GM19328 (cell line): ENCODE results near the gene RAB13.

Experiments used
- ATAC-seq: cut with Tn5 transposase; IDR thresholded peaks from one replicate; pipeline ENCODE4 v1.9.1; 2021; ENCODE audit warnings: mild to moderate bottlenecking, moderate library complexity; ENCODE audit not compliant: unreplicated experiment

The RAB13 gene

DNA sequence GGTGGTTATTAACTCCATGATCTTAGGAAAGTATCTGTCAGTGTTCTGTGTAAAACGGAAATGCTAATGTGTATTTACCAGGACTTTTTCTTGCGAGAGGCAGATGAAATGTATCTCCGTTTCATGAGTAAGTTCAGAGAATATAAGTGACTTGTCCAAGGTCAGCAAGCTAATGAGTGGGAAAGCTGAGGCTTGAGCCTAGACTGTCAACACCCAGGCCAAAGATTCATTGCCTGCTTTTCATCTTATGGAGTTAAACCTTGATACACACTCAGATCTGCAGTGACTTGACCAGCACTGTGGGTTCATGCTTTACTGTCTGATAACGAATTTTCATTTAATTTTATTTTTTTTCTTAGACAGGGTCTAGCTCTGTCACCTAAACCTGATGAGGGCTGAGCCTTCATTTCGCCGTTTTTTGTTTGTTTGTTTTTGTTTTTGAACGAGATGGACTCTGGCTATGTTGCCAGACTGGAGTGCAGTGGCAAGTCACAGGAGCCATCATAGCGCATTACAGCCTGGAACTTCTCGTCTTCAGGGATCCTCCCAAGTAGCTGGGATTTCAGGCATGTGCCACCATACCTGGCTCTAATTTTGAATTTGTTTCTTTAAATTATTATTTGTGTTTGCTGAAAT is 7.7 kb downstream of the RAB13 start:
- ATAC-seq, result no peak

GRCh38 chr1:153977250-153978240 is 8.6 kb downstream of the RAB13 start, which contains the start of gene JTB:
JTB (minus strand) TSS chr1:153977674; CDS start chr1:153977252, 422 bp downstream.
- ATAC-seq, result peak; percentile 66

GRCh38 chr1:153976819-153977249 is 9.3 kb downstream of the RAB13 start:
- no peak for ATAC-seq

GRCh38 chr1:153973525-153973924 is 12.6 kb downstream of the RAB13 start:
- no peak for ATAC-seq

DNA sequence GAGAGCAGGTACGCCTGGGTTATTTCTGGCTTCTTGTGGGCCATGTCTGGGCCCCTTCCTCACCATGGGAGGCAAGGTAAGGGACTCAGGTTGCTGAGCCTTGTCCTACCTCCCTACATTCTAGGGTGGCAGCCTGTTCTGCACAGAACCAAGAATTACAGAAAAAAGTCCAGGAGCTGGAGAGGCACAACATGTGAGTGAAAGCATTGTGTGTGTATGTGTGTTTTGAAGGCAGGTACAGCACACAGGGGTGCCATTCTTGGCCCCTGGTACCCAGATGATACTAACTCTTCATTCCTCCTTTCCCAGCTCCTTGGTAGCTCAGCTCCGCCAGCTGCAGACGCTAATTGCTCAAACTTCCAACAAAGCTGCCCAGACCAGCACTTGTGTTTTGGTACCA is 13.1 kb downstream of the RAB13 start:
- no peak for ATAC-seq

DNA sequence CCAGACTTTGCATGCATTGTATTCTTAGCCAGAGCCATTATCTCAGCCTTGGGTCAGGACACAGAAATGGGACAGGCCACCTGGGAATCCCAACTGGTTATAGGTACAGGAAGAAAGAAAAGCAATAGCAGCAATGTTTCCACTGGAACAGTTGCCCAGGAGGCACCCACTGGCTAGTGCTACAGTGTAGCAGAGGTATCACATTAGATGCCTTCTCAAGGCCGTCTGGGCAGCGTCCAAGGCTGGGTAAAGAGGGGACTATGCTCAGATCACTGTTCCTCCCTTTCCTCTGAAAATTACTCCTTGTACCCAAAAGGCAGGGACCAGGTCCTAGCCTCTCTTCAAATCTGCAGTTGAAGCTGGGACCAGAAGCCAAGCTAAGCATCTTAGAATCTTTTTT is 15.8 kb downstream of the RAB13 start:
- no peak for ATAC-seq

- ATAC-seq, result no peak
Measured at GRCh38 chr1:153968972-153969371, 17.2 kb downstream of the RAB13 start.

DNA sequence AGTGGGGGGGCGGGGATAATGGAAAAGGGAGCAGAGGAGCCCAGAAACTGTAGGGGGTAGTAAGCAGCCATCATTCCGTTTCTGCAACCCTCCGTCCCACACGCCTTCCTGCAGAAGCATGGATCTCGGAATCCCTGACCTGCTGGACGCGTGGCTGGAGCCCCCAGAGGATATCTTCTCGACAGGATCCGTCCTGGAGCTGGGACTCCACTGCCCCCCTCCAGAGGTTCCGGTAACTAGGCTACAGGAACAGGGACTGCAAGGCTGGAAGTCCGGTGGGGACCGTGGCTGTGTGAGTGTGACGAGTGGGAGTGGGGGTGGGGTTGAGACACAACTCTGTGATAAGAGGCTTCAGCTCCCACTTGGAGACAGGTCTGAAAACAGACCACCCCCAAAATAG is 17.7 kb downstream of the RAB13 start:
- ATAC-seq, result no peak

GRCh38 chr1:153968000-153968363 is 18.2 kb downstream of the RAB13 start:
- no peak for ATAC-seq

- ATAC-seq, result peak; percentile 52
Measured at GRCh38 chr1:153967107-153967999, 18.8 kb downstream of the RAB13 start, which contains the start of gene CREB3L4. CREB3L4 (plus strand) TSS chr1:153967902; CDS start chr1:153968526, 624 bp downstream.

DNA sequence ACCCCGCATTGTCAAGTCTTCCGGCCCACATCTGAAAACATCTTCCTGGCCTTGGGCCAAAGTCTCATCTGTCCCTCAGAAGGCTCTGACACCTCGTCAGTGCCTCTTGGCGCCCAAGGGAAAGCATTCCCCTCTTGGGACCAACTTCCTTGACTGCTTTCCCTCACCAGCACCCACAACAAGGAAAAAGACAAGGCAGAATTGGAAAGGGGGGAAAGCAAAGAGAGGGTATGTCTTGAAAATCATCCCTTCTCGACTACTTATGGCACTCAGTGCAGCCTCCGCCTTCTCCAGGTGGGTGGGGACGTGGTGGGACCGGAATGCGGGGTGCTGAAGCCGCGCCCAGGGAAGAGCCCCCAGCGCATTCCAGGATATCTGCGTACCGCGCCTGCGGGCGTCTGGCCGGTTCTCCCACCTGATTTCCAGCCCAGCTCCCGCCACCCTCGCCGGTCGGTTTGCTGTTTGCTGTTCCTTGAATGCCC is 22.2 kb downstream of the RAB13 start:
- no peak for ATAC-seq

GRCh38 chr1:153963030-153963849 is 22.9 kb downstream of the RAB13 start, which contains the start of gene SLC39A1:
SLC39A1 (minus strand) TSS chr1:153963537; CDS start chr1:153962715, 822 bp downstream.
- ATAC-seq, result peak; percentile 37

GRCh38 chr1:153962088-153963029 is 23.8 kb downstream of the RAB13 start:
- no peak for ATAC-seq

DNA sequence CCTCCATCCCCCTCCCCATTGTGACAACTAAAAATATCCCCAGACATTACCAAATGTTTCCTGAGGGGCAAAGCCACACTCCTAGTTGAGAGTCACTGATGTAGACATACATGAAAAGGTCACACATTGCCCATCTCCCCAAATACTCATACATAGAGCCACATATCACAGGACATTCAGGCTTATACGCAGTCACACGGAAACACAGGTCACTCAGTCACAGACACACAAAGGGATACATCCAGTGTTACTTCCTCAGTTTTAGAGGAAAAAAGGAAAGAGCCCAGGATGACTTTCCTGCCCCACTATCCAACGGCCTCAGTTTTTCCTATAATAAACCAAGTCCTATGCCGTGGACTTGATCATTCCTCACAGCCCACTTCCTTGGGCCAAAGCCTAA is 24.7 kb downstream of the RAB13 start:
- no peak for ATAC-seq

DNA sequence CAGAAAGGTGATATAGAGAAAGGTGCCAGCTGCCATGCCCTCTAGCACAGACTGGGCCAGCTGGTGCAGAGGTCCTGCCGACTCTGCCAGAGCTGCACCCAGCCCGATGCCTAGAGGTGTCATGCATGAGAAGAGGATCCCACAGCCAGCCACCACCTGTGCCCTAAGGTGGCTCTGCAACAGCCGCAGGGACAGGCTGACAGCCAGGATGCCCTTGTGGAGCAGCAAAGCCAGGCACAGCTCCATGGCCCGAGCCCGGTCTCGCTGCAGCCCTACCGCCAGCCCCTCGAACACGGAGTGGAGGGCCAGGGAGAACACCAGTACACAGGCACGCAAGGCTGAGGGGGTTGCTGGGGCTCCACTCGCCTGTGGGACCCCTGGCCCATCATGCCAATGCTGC is 25.9 kb downstream of the RAB13 start:
- ATAC-seq, result no peak

DNA sequence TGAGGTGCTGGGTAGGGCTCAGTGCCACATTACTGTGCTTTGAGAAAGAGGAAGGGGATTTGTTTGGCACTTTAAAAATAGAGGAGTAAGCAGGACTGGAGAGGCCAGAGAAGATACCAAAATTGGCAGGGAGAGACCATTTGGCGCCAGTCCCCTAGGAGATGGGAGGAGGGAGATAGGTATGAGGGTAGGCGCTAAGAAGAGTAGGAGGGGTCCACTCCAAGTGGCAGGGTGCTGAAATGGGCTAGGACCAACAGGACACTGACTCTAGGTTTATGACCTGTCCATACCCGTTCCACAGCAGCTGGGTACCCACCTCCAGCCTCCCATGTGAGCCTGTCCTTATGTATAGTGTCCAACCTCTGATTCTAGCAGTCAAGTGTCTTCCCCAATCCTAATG is 26.7 kb downstream of the RAB13 start:
- ATAC-seq, result no peak

GRCh38 chr1:153958961-153959260 is 27.2 kb downstream of the RAB13 start:
- ATAC-seq, result no peak

DNA sequence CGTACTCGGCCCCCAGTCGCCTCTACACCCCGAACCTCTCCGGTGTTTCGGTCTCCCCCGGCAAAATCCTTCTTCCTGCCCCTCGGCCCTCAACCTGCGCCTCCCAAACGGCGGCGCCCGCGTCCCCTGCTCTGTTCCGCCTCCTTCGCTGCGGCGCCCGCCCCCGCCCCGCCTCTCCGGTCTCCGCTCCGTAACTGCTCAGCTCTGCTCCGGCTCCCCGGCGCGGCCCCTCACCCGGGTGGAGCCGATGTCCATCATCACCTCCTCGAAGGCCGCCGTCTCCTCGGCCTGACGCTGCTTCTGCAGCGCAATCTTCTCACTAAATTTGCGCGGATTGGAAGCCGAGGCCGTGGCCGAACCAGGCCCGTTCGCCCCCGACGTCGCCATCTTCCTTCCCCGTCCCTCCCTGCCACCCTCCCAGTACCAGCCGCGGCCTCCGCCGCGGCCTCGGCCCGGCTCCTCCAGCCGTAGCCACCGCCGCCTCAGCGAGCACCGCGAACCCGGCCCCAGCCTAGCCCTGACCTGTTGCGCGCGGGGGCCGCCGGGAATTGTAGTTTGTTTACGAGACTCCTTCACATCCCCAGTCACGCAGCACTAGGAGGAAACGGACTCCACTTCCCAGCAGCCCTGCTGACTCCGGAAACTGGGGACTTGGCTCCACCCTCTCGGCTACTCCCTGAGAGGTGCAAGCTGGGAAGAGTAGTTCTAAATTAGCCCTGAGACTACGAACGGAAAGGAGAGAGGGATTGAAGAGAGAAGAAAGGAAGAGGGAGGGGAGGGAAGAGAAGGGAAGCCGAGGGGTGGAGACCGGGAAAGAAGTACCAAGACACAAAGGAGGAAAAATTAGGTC is 27.8 kb downstream of the RAB13 start, which contains the start of gene CRTC2:
Gene CRTC2, minus strand, starts transcription at position 502 of the 850 bp plus-strand sequence. Its CDS starts 115 bp downstream, at position 387.
- ATAC-seq, result peak; percentile 71
